ENCODE measurements around the gene RAB22A.

GRCh38 chr20:58287638-58288037, 21.9 kb upstream of the RAB22A start:
- TF ChIP-seq CTCF (IDR thresholded peaks at IDR 0.05; ENCODE audit: insufficient read depth, low read length), result no peak
- 0 out of 2 replicates have a peak, but pooled peaks have one; percentile 33 for TF ChIP-seq GABPA (IDR thresholded peaks at IDR 0.05; ENCODE audit: low read depth)
- no peak for TF ChIP-seq POLR2AphosphoS5 (IDR thresholded peaks at IDR 0.05; ENCODE audit: low read depth)
- TF ChIP-seq REST (IDR thresholded peaks at IDR 0.05; ENCODE audit: insufficient replicate concordance, low read depth), result no peak
- no peak for TF ChIP-seq SPI1 (IDR thresholded peaks at IDR 0.05; ENCODE audit: borderline replicate concordance, low read depth)
